ENCODE results near the gene DYNC1LI2.

DNA sequence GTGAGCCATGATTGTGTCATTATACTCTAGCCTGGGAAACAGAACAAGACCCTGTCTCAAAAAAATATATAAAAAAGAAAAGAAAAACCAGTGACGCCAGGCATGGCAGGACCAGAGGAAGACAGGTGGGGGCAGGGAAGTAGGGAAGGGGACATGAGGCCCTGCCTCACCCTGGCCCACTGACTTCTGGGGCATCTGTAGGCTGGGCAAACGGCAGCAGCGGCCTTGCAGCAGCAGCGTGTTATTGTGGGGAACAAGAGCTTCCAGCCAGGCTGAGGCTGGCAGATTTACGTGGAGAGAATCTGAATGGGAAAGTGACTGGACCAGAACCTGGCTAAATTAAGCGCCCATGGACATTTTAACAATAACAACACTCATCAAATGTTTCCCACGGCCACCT lies 74.2 kb downstream of the DYNC1LI2 start:
- TF ChIP-seq EP300 (IDR thresholded peaks at IDR 0.05; ENCODE audit: borderline replicate concordance in 1 of 2, control insufficient read depth in 1 of 2, low read depth in 2 of 2, low read length in 2 of 2) (no peak), CHD4 (IDR thresholded peaks at IDR 0.05) (no peak)
